Trophoblast cell (in vitro differentiated cells and primary cell): Measurements from ENCODE around the gene BCAS4.

Experiments used
- DNase-seq, 2 donors: peaks; one replicate each; pipeline ENCODE4 v3.0.0-alpha.2; 2016
- H2AFZ ChIP-seq: 2 replicates; pipeline ENCODE4 v1.6.1; 2013; ENCODE audit warnings: low read length, moderate library complexity, mild to moderate bottlenecking; ENCODE audit not compliant: insufficient read depth, poor library complexity
- H2AK5ac ChIP-seq: 2 replicates; pipeline ENCODE4 v1.6.1; 2013; ENCODE audit warnings: mild to moderate bottlenecking, low read length
- H2BK120ac ChIP-seq: 2 replicates; pipeline ENCODE4 v1.6.1; 2013; ENCODE audit warnings: low read length, mild to moderate bottlenecking, moderate library complexity; ENCODE audit not compliant: insufficient read depth, poor library complexity
- H2BK12ac ChIP-seq: 2 replicates; pipeline ENCODE4 v1.6.1; 2013; ENCODE audit warnings: mild to moderate bottlenecking, low read length, moderate library complexity
- H2BK5ac ChIP-seq: 2 replicates; pipeline ENCODE4 v1.6.1; 2013; ENCODE audit warnings: low read length, low read depth, moderate library complexity, mild to moderate bottlenecking; ENCODE audit not compliant: poor library complexity
- H3K14ac ChIP-seq: 2 replicates; pipeline ENCODE4 v1.6.1; 2013; ENCODE audit warnings: mild to moderate bottlenecking, low read length
- H3K18ac ChIP-seq: 2 replicates; pipeline ENCODE4 v1.6.1; 2013; ENCODE audit warnings: mild to moderate bottlenecking, low read length
- H3K23ac ChIP-seq: 2 replicates; pipeline ENCODE4 v1.6.1; 2013; ENCODE audit warnings: low read length
- H3K27ac ChIP-seq: 2 replicates; pipeline ENCODE4 v1.5.1; 2013; ENCODE audit warnings: low read depth, mild to moderate bottlenecking, inconsistent platforms, low read length, moderate library complexity
- H3K27me3 ChIP-seq: 2 replicates; pipeline ENCODE4 v1.6.1; 2013; ENCODE audit warnings: inconsistent platforms, mild to moderate bottlenecking, low read length, moderate library complexity; ENCODE audit not compliant: insufficient read depth
- H3K36me3 ChIP-seq, 2 experiments: 1 replicate in 1 of 2; 2 replicates in 1 of 2; pipeline ENCODE4 v1.6.1; 2013; ENCODE audit warnings: low read length in 2 of 2, mild to moderate bottlenecking in 2 of 2, moderate library complexity in 1 of 2; ENCODE audit not compliant: insufficient read depth in 2 of 2, control insufficient read depth in 1 of 2
- H3K4ac ChIP-seq: 2 replicates; pipeline ENCODE4 v1.6.1; 2013; ENCODE audit warnings: low read depth, mild to moderate bottlenecking, low read length, moderate library complexity
- H3K4me1 ChIP-seq, 2 experiments: 1 replicate in 1 of 2; 2 replicates in 1 of 2; pipeline ENCODE4 v1.6.1; 2013; ENCODE audit warnings: low read length in 2 of 2, mild to moderate bottlenecking in 2 of 2, moderate library complexity in 1 of 2; ENCODE audit not compliant: insufficient read depth in 2 of 2, control insufficient read depth in 1 of 2
- H3K4me2 ChIP-seq: 2 replicates; pipeline ENCODE4 v1.6.1; 2013; ENCODE audit warnings: inconsistent platforms, mild to moderate bottlenecking, low read length, moderate library complexity
- H3K4me3 ChIP-seq: 2 replicates; pipeline ENCODE4 v1.5.1; 2013; ENCODE audit warnings: mild to moderate bottlenecking, low read depth, low read length, inconsistent platforms
- H3K79me1 ChIP-seq: one replicate; pipeline ENCODE4 v1.6.1; 2013; ENCODE audit warnings: low read length
- H3K79me2 ChIP-seq: 2 replicates; pipeline ENCODE4 v1.6.1; 2013; ENCODE audit warnings: low read length, mild to moderate bottlenecking; ENCODE audit not compliant: control insufficient read depth, insufficient read depth, poor library complexity
- H3K9ac ChIP-seq: 2 replicates; pipeline ENCODE4 v1.6.1; 2013; ENCODE audit warnings: mild to moderate bottlenecking, low read length
- H3K9me3 ChIP-seq: 2 replicates; pipeline ENCODE4 v1.6.1; 2013; ENCODE audit warnings: low read depth, mild to moderate bottlenecking, control low read depth, inconsistent platforms, low read length; ENCODE audit not compliant: insufficient read depth
- H4K12ac ChIP-seq: 2 replicates; pipeline ENCODE4 v1.6.1; 2013; ENCODE audit warnings: low read depth, mild to moderate bottlenecking, low read length, moderate library complexity
- H4K8ac ChIP-seq: 2 replicates; pipeline ENCODE4 v1.6.1; 2013; ENCODE audit warnings: low read depth, mild to moderate bottlenecking, low read length, moderate library complexity
- H4K91ac ChIP-seq: one replicate; pipeline ENCODE4 v1.6.1; 2013; ENCODE audit warnings: low read depth, mild to moderate bottlenecking, low read length, moderate library complexity
- WGBS: extraction: QIAGEN DNeasy Blood & Tissue Kit; methylation state at CpG from one replicate; pipeline ENCODE4 v1.1.7; 2013; ENCODE audit warnings: missing lambda C conversion rate; ENCODE audit not compliant: insufficient read length, insufficient coverage; ENCODE audit errors: extremely low coverage; 5-methylcytosine and 5-hydroxymethylcytosine counted together

BCAS4 gene

DNA sequence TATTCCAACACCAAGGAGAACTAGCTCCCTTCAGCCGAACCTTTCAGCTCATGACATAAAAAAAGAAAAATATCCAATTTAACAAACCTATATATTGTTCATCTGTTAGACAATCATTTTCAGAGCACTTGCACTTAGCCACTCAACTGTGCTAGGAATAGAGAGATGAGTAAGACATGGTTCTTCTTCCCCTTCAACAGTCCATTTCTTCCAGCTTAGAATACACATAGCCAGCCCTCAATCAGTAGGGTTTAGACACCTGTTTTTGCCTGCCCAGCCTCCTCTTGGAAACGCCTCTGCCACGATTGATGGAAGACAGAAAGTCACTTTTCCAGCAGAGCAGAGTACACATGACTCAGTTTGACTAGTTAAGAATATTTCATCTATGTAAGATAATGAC is 114.6 kb downstream of the BCAS4 start:
- no peak overlapping the region for H3K23ac ChIP-seq
- no peak overlapping the region for H4K12ac ChIP-seq
- H3K18ac ChIP-seq, result no peak overlapping the region
- H3K79me1 ChIP-seq, result no peaks in the 10 kb centered on the region
- no peak overlapping the region for H3K27ac ChIP-seq
- no peak overlapping the region for H2AFZ ChIP-seq
- peaks cover 29% of the 10 kb centered on the region for H3K79me2 ChIP-seq
- H3K4me1 ChIP-seq, result peaks cover 0 to 3% of the 10 kb centered on the region in 2 experiments
- H3K9ac ChIP-seq, result no peak overlapping the region
- no peak overlapping the region for H2BK12ac ChIP-seq
- no peak overlapping the region for H2BK120ac ChIP-seq
- no peaks in the 10 kb centered on the region for H3K9me3 ChIP-seq
- H3K14ac ChIP-seq, result no peak overlapping the region
- no peak overlapping the region for H2AK5ac ChIP-seq
- H3K36me3 ChIP-seq, result peaks cover 9 to 11% of the 10 kb centered on the region in 2 experiments
- H3K4me2 ChIP-seq, result no peak overlapping the region
- H4K91ac ChIP-seq, result no peak overlapping the region
- no CpG with 5 or more reads among the region's 3 CpGs for WGBS
- H3K4ac ChIP-seq, result peak overlapping the region; percentile 86
- H2BK5ac ChIP-seq, result no peak overlapping the region
- no peaks in the 10 kb centered on the region for H3K27me3 ChIP-seq
- no peak overlapping the region for H4K8ac ChIP-seq
- no peak for DNase-seq
- no peak overlapping the region for H3K4me3 ChIP-seq

DNA sequence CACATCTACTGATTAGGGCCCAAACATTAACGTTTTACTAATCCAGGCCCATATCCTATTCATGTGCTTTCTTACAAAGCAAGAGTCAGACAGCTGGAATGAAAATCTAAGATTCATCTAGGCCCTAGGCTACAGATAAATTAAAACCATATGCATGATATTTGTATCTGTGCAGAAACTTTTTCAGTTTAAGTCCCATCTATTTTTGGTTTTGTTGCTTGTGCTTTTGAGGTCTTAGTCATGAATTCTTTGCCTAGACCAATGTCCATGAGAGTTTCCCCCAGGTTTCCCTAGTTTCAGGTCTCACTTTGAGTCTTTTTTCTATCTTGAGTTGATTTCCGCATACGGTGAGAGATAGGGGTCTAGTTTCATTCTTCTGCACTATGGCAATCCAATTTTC is 116.2 kb downstream of the BCAS4 start:
- Histone ChIP-seq H3K4me3 (no peak overlapping the region), H4K8ac (no peak overlapping the region), H3K4ac (peak overlapping the region; percentile 100), H3K18ac (no peak overlapping the region), H4K12ac (no peak overlapping the region), H3K36me3 (peaks cover 11% of the 10 kb centered on the region in 2 experiments), H3K4me1 (peaks cover 0 to 3% of the 10 kb centered on the region in 2 experiments), H2AK5ac (no peak overlapping the region), H3K27ac (no peak overlapping the region), H3K9me3 (no peaks in the 10 kb centered on the region), H2AFZ (no peak overlapping the region), H3K9ac (no peak overlapping the region), H3K4me2 (no peak overlapping the region), H3K23ac (no peak overlapping the region), H3K79me2 (peaks cover 28% of the 10 kb centered on the region), H3K14ac (no peak overlapping the region), H3K27me3 (no peaks in the 10 kb centered on the region), H4K91ac (no peak overlapping the region), H3K79me1 (no peaks in the 10 kb centered on the region), H2BK120ac (no peak overlapping the region), H2BK12ac (no peak overlapping the region), H2BK5ac (no peak overlapping the region)
- peak in 1 of 2 donors; percentile 23 for DNase-seq
- no CpG with 5 or more reads among the region's 3 CpGs for WGBS

DNA sequence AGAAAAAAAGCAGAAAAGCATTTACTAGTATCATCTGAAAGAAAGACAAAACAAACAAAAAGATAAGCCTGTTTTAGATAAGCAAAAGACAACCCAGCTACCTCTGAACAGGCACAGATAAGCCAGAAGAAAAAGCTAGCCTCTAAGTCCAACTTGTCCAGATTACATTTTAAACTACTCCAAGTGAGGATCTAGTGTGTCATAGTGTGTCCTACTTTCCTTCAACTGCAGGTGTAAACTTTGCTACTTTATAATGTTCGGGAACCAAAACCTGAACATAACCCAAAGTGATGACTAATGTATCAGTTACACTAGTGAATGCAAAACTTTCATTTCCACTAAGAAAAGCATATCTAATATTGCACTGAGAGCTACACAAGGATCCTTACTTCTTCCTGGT is 116.9 kb downstream of the BCAS4 start:
- H4K12ac ChIP-seq, result no peak overlapping the region
- H3K4me1 ChIP-seq, result peaks cover 0 to 3% of the 10 kb centered on the region in 2 experiments
- no peaks in the 10 kb centered on the region for H3K27me3 ChIP-seq
- no peak overlapping the region for H3K14ac ChIP-seq
- no peak overlapping the region for H3K23ac ChIP-seq
- no peak overlapping the region for H2BK12ac ChIP-seq
- H2BK120ac ChIP-seq, result no peak overlapping the region
- H3K79me1 ChIP-seq, result no peaks in the 10 kb centered on the region
- H3K9ac ChIP-seq, result no peak overlapping the region
- no peak overlapping the region for H2BK5ac ChIP-seq
- H2AFZ ChIP-seq, result no peak overlapping the region
- WGBS, result no CpG with 5 or more reads among the region's 1 CpG
- no peaks in the 10 kb centered on the region for H3K9me3 ChIP-seq
- no peak overlapping the region for H4K91ac ChIP-seq
- DNase-seq, result no peak
- H3K18ac ChIP-seq, result no peak overlapping the region
- no peak overlapping the region for H2AK5ac ChIP-seq
- no peak overlapping the region for H4K8ac ChIP-seq
- H3K4me3 ChIP-seq, result no peak overlapping the region
- H3K4me2 ChIP-seq, result no peak overlapping the region
- no peak overlapping the region for H3K27ac ChIP-seq
- peaks cover 28% of the 10 kb centered on the region for H3K79me2 ChIP-seq
- H3K36me3 ChIP-seq, result peaks cover 11% of the 10 kb centered on the region in 2 experiments
- H3K4ac ChIP-seq, result peak overlapping the region; percentile 70

DNA sequence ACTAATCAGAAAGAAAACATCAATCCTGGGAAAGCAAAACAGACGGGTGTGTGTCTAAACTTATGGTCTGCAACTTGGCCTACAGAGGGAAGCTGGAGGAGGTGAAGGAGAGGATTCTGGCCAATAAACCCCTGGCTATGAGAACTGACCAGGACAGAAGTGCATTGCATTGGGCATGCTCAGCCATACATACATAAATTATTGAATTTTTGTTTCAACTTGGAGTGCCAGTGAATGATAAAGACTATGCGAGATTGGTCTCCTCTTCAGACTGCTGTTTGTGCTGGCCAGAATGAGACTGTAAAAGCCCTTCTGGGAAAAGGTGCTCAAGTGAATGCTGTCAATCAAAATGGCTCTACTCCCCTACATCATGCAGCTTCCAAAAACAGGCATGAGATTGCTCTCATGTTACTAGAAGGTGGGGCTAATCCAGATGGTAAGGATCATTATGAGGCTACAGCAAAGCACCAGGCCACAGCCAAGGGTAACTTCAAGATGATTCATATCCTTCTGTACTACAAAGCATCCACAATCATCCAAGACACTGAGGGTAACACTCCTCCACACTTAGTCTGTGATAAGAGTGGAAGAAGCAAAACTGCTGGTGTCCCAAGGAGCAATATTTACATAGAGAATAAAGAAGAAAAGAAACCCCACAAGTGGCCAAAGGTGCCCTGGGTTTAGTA is 119.0 kb downstream of the BCAS4 start:
- Histone ChIP-seq H2BK12ac (no peak overlapping the region), H3K4ac (peak overlapping the region; percentile 68), H4K12ac (no peak overlapping the region), H3K79me2 (peaks cover 24% of the 10 kb centered on the region), H3K18ac (no peak overlapping the region), H3K23ac (no peak overlapping the region), H2AFZ (no peak overlapping the region), H3K9ac (no peak overlapping the region), H4K91ac (no peak overlapping the region), H3K4me1 (peaks cover 0 to 5% of the 10 kb centered on the region in 2 experiments), H3K36me3 (peaks cover 6% of the 10 kb centered on the region in 2 experiments), H3K27me3 (no peaks in the 10 kb centered on the region), H3K4me3 (no peak overlapping the region), H2AK5ac (no peak overlapping the region), H3K9me3 (no peaks in the 10 kb centered on the region), H3K27ac (no peak overlapping the region), H3K4me2 (no peak overlapping the region), H3K14ac (no peak overlapping the region), H4K8ac (no peak overlapping the region), H2BK5ac (no peak overlapping the region), H2BK120ac (no peak overlapping the region), H3K79me1 (no peaks in the 10 kb centered on the region)
- WGBS, result no CpG with 5 or more reads among the region's 2 CpGs
- no peak for DNase-seq
